GM12873 (cell line): ENCODE data around the gene FAM229A.

Experiments used
- TF ChIP-seq, protein P1 (sequence below): IDR thresholded peaks from 2 replicates; pipeline ENCODE4 v1.5.1; 2012; ENCODE audit warnings: low read depth, mild to moderate bottlenecking, moderate library complexity, low read length, control low read depth; ENCODE audit not compliant: insufficient read depth; ENCODE audit errors: missing control alignments

Gene FAM229A

GRCh38 chr1:32367912-32368635 is 5.8 kb upstream of the FAM229A start:
- TF ChIP-seq, protein P1, sequence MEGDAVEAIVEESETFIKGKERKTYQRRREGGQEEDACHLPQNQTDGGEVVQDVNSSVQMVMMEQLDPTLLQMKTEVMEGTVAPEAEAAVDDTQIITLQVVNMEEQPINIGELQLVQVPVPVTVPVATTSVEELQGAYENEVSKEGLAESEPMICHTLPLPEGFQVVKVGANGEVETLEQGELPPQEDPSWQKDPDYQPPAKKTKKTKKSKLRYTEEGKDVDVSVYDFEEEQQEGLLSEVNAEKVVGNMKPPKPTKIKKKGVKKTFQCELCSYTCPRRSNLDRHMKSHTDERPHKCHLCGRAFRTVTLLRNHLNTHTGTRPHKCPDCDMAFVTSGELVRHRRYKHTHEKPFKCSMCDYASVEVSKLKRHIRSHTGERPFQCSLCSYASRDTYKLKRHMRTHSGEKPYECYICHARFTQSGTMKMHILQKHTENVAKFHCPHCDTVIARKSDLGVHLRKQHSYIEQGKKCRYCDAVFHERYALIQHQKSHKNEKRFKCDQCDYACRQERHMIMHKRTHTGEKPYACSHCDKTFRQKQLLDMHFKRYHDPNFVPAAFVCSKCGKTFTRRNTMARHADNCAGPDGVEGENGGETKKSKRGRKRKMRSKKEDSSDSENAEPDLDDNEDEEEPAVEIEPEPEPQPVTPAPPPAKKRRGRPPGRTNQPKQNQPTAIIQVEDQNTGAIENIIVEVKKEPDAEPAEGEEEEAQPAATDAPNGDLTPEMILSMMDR, result no peak

DNA sequence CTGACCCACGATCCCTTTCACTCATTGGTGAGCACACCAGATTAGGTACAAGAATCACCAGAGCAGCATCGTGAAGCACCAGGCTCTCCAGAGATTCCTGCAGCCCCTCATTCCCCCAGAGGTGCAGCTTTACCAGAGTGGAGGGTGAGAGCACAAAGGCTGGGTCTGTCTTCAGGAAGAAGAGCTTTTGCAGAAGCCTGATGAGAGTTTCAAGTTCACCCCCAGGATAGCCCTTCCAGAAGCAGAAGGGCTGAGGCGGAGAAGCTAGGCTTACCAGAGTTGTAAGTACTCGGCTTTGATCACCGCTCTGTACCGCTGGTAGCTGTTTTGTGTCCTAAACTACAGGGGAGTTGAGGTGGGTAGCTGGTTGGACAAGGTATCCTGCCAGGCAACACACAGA is 3.2 kb upstream of the FAM229A start:
- TF ChIP-seq, protein P1, result no peak

- TF ChIP-seq, protein P1, result no peak
Observed at GRCh38 chr1:32364836-32365235, 2.6 kb upstream of the FAM229A start.

GRCh38 chr1:32363713-32364112 is 1.4 kb upstream of the FAM229A start:
- TF ChIP-seq, protein P1, result no peak

DNA sequence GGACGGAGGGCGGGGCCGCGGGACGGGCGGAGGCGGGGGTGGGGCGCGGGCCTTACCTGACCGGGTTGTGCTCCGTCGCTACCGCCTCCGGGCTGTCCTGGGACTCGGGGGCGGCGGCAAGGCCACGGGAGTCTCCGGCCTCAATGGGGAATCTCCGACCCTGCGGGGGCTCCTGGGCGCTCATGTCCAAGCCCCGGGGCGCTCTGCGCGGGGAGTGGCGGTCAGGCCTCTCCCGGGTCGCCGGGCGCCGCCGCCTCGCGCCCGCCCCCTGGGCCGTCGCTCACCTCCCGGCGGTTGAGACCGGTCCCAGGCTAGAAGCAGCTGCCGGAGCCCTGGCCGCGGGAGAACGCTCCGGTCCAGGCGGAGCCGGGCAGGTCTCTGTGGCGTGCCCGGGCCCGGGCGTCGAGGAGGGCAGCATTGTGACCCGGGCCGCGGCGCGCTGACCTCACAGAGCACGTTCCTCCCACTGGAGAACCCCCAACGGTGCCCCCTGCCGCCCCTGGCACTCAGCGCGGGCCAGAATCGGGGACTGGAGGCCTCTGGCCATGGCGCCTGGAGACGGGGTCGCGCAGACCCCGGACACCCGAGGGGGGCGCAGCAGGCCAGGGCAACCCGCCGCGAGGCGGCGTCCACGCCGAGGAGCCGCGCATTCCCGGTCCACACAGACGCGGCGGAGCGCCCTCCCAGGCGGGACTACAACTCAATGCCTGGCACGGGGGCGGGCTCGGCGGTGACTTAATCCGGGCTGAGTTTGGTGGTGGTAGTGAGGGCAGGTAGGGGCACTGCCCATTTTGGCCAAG is 411 bp downstream of the FAM229A start:
- TF ChIP-seq, protein P1, result no peak

DNA sequence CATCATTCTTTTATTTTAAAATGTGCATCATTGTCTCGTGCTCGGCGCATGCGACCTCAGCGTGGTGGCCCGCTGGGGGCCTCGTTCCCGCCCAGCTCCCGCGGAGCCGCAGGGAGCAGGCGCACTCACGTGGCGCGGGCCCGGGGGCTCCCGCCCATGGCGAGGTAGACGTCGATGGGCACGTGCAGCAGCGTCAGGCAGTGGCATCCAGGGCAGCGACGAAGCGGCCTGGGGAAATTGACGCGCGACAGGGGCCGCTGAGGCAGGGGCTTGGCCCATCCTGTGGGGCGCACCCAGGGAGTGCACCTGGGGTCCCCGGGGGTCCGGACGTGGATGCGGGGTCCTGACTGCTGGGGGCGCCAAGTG is 994 bp downstream of the FAM229A start:
- TF ChIP-seq, protein P1, result no peak

DNA sequence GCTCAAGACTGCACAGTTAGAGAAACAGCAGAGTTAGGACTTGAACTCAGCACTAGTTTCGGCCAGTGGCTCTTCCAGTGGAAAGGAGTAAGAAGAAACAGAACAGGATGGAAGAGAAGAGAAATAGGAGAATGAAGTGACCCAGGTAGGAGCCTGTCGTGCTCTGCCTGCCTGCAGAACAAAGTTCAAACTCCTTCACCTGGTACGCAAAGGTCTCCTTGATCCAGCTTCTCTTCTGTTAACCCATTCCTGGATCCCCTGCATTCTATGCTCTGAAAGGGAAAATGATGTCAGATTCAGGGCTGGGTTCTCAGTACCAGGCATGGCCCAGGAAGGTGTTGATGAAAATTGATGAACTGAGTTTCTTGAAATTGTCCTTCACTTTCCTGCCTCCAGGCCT is 3.9 kb downstream of the FAM229A start:
- TF ChIP-seq, protein P1, result no peak
